Measurements from ENCODE around the gene MYL4. TPM values are rescaled to one million over a fixed set of nuclear protein-coding genes. Genes with fewer than 3 reads are reported as not detected.
"Not testable (repeated sequence)": the region's sequence is repeated elsewhere in the genome, so short reads cannot be mapped to it uniquely, and the experiment has no call there.

The MYL4 gene
- polyA plus RNA-seq (2013, experiment 1 of 2): 2.8 TPM
- polyA plus RNA-seq (2013, experiment 2 of 2): 4.5 TPM

DNA sequence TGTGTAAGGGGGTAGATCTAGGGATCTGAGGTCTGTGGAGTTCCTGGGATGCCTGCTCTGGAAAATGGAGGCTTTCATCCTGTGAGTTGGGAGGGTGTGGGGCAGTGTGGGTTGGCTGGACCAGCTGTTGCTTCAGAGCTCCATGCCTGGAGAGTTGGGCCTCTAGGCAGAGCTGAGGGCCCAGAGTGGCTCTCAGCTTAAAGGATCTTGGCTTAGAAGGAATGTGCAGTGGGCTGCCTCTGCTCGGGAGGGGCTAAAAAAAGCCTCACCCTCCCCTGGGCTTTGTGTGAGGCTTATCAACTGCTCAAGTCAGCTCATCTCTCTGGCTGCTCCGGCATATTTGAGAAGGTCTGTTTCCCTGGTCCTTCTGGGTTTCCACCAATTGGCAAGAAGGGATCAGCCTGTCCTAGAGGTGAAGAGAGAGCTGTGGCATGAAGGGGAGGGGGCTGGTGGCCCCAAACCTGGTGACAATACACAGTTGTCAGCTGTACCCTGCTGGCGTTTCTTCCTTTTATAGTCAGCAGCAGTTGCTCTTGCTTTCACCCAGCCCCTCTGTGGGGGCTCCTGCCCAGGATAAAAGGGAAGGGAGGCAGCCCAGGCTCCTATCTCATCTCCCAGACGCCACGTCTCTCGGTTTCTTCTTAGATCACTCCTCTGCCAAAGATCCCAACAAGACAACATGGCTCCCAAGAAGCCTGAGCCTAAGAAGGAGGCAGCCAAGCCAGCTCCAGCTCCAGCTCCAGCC is at the start of gene MYL4:
Gene MYL4 (plus strand): TSS at position 605 of the 745 bp plus-strand sequence. CDS start 75 bp downstream, at position 680.
- Histone ChIP-seq H3K36me3 (ENCODE audit: insufficient read depth, low read length) (no peaks in the 10 kb centered on the region), H3K4me1 (ENCODE audit: insufficient read depth, low read length) (peaks cover 12% of the 10 kb centered on the region; the same call in 1 of the 2 replicates), H3K4me3 (ENCODE audit: low read length) (no peak within 1 kb of the TSS), H3K27me3 (ENCODE audit: insufficient read depth, low read length) (no peaks in the 10 kb centered on the region; the same call in 1 of the 2 replicates), H3K27ac (ENCODE audit: low read depth, low read length) (no peak within 1 kb of the TSS), H3K9ac (ENCODE audit: low read depth, low read length) (no peak within 1 kb of the TSS), H3K9me3 (ENCODE audit: insufficient read depth, low read depth, low read length) (no peaks in the 10 kb centered on the region)
- WGBS: 69% methylated on average over 6 of the region's 6 CpGs

DNA sequence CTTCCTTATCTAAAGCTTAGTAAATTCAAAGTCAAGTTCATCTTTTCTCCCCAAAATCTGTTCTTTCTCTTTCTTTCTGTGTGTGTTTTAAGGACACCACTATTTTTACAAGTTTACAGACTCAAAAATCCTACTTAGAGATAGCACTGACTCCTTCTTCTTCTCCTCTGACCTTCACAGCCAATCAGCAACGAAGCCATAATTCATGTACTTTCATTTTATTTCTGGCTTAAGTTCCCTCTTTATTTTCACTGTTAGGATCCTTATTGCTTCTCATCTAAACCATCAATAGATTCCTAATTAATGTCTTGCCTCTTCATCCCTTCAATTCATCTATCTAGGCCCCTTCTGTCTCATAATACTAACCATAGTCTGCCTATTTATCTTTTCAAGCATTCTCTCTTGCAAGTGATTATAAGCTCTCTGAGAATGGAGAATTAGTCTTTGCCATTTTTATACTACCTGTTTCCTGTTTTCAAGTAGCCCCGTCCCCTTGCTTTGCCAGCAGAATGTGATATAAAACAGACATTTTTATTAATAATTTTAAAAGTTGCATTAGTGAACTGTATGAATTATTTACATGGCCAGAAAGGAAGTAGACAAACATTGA is 47.0 kb upstream of the MYL4 start:
- Histone ChIP-seq H3K4me1 (ENCODE audit: insufficient read depth, low read length) (no peaks in the 10 kb centered on the region), H3K27me3 (ENCODE audit: insufficient read depth, low read length) (no peaks in the 10 kb centered on the region), H3K9me3 (ENCODE audit: insufficient read depth, low read depth, low read length) (no peaks in the 10 kb centered on the region), H3K36me3 (ENCODE audit: insufficient read depth, low read length) (peaks cover 90% of the 10 kb centered on the region), H3K9ac (ENCODE audit: low read depth, low read length) (no peak overlapping the region), H3K27ac (ENCODE audit: low read depth, low read length) (no peak overlapping the region), H3K4me3 (ENCODE audit: low read length) (no peak overlapping the region)
- 95% methylated on average over 1 of the region's 2 CpGs for WGBS

DNA sequence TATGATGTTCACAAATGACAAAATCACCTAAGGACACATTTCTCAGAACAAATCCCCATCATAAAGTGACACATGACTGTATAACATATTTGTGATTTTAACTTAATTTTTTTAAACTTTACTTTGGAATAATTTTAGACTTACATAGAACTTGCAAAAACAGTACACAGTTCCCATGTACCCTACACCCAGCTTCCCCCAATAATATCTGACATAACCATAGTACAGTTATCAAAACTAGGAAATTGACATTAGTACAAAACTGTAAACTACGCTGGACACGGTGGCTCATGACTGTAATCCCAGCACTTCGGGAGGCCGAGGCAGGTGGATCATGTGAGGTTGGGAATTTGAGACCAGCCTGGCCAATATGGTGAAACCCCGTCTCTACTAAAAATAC is 44.9 kb upstream of the MYL4 start:
- 96% methylated on average over 5 of the region's 5 CpGs for WGBS
- Histone ChIP-seq H3K36me3 (ENCODE audit: insufficient read depth, low read length) (peaks cover 90% of the 10 kb centered on the region), H3K9me3 (ENCODE audit: insufficient read depth, low read depth, low read length) (no peaks in the 10 kb centered on the region), H3K4me3 (ENCODE audit: low read length) (no peak overlapping the region), H3K27me3 (ENCODE audit: insufficient read depth, low read length) (no peaks in the 10 kb centered on the region), H3K4me1 (ENCODE audit: insufficient read depth, low read length) (no peaks in the 10 kb centered on the region), H3K27ac (ENCODE audit: low read depth, low read length) (no peak overlapping the region), H3K9ac (ENCODE audit: low read depth, low read length) (no peak overlapping the region)

DNA sequence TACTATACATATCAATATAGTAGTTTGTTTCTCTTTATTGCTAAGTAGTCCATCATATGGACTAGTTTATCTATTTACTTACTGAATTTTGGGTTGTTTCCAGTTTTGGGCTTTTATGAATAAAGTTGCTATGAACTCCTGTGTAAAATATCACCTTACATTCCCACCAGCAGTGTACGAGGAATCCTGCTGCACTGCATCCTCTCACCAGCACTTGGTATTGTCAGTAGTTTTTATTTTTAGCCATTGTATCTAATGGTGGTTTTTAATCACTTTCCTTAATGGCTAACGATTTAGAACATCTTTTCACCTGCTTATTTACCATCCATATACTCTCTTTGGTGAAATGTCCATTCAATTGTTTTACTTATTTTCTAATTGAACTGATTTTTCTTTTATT is 44.0 kb upstream of the MYL4 start:
- Histone ChIP-seq H3K4me1 (ENCODE audit: insufficient read depth, low read length) (no peaks in the 10 kb centered on the region), H3K4me3 (ENCODE audit: low read length) (no peak overlapping the region), H3K36me3 (ENCODE audit: insufficient read depth, low read length) (peaks cover 91% of the 10 kb centered on the region), H3K9me3 (ENCODE audit: insufficient read depth, low read depth, low read length) (no peaks in the 10 kb centered on the region), H3K27ac (ENCODE audit: low read depth, low read length) (no peak overlapping the region), H3K9ac (ENCODE audit: low read depth, low read length) (no peak overlapping the region), H3K27me3 (ENCODE audit: insufficient read depth, low read length) (no peaks in the 10 kb centered on the region)
- no CpG with 5 or more reads among the region's 2 CpGs for WGBS

DNA sequence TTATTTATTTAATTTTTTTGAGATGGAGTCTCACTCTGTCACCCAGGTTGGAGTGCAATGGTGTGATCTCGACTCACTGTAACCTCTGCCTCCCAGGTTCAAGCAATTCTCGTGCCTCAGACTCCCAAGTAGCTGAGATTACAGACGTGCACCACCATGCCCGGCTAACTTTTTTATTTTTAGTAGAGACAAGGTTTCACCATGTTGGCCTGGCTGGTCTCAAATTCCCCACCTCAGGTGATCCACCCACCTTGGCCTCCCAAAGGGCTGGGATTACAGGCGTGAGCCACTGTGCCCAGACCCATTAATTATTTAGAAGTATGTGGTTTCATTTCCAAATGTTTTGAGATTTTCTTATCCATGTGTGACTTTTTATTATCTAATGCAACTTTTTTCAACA is 42.3 kb upstream of the MYL4 start:
- not testable (repeated sequence) for H3K9me3 ChIP-seq (ENCODE audit: insufficient read depth, low read depth, low read length); H3K9ac ChIP-seq (ENCODE audit: low read depth, low read length); H3K4me1 ChIP-seq (ENCODE audit: insufficient read depth, low read length); H3K27me3 ChIP-seq (ENCODE audit: insufficient read depth, low read length); H3K4me3 ChIP-seq (ENCODE audit: low read length); H3K27ac ChIP-seq (ENCODE audit: low read depth, low read length)
- peaks cover 90% of the 10 kb centered on the region for H3K36me3 ChIP-seq (ENCODE audit: insufficient read depth, low read length)
- 89% methylated on average over 5 of the region's 5 CpGs for WGBS

DNA sequence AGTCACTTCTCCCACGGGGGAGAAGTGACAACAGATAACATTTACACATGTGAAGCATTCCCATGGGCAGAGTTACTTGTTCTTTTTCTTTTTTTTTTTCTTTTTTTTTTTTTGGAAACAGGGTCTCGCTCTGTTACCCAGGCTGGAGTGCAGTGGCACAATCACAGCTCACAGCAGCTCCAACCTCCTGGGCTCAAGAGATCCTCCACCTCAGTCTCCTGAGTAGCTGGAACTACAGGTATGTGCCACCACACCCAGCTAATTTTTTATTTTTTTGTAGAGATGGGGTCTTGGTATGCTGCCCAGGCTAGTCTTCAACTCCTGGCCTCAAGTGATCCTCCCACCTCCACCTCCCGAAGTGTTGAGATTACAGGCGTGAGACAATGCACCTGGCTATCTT is 40.3 kb upstream of the MYL4 start:
- peaks cover 85% of the 10 kb centered on the region for H3K36me3 ChIP-seq (ENCODE audit: insufficient read depth, low read length)
- H3K4me1 ChIP-seq (ENCODE audit: insufficient read depth, low read length); H3K9me3 ChIP-seq (ENCODE audit: insufficient read depth, low read depth, low read length); H3K27ac ChIP-seq (ENCODE audit: low read depth, low read length); H3K4me3 ChIP-seq (ENCODE audit: low read length); H3K9ac ChIP-seq (ENCODE audit: low read depth, low read length); H3K27me3 ChIP-seq (ENCODE audit: insufficient read depth, low read length): not testable (repeated sequence)
- WGBS: 90% methylated on average over 4 of the region's 4 CpGs

DNA sequence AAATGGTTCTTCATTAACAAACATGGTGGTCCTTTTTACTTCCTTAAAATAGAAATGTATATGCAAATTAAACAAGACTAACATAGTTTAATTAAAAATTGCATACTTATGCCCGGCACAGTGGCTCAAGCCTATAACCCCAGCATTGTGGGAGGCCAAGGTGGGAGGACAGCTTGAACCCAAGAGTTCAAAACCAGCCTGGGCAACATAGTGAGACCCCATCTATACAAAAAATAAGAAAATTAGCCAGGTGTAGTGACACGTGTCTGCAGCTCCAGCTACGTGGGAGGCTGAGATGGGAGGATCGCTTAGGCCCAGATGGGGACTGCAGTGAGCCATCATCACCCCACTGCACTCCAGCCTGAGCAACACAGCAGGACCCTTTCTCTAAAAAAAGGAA is 38.4 kb upstream of the MYL4 start:
- Histone ChIP-seq H3K9me3 (ENCODE audit: insufficient read depth, low read depth, low read length) (no peaks in the 10 kb centered on the region), H3K27ac (ENCODE audit: low read depth, low read length) (no peak overlapping the region), H3K4me1 (ENCODE audit: insufficient read depth, low read length) (no peaks in the 10 kb centered on the region; the same call in 1 of the 2 replicates), H3K4me3 (ENCODE audit: low read length) (no peak overlapping the region), H3K27me3 (ENCODE audit: insufficient read depth, low read length) (no peaks in the 10 kb centered on the region), H3K36me3 (ENCODE audit: insufficient read depth, low read length) (peaks cover 79% of the 10 kb centered on the region), H3K9ac (ENCODE audit: low read depth, low read length) (no peak overlapping the region)
- 100% methylated on average over 4 of the region's 4 CpGs for WGBS

DNA sequence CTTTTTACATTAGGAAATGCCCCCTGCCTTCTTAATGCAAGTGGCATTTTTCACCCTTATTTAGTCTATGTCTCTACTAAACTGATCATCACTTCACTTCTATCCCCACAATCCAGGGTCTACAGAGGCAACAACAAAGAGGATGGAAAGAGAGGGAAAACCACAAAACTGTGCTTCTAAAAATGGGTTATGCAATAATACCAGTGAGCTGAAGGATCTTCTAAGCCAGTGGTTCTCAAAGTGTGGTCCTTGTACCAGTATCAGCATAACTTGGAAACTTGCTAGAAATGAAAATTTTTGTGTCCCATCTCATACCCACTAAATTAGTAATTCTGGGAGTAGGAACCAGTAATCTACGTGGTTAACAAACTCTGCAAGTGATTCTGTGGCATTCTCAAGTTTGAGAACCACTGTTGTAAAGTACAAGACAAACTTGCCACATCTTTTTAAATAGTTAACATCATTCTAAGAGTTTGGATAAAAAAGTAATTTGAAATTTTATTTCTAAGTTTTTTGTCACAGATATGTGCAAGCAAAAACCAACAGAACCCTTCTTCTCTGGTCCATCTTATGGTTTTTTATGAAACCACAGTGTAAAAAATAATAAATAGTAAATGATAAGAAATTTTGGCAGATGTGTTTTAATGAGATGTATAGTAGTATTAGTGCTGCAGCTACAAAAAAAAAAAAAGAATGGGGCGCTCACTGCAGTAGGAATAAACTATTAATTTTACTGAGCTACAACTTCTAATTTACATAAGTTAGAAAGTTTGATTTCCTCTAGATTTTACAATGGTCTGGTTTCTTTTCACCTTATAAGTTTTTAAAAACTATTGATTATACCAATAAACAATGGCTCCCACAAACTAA is 36.2 kb upstream of the MYL4 start:
- Histone ChIP-seq H3K36me3 (ENCODE audit: insufficient read depth, low read length) (peaks cover 76% of the 10 kb centered on the region), H3K4me3 (ENCODE audit: low read length) (no peak overlapping the region), H3K9ac (ENCODE audit: low read depth, low read length) (no peak overlapping the region), H3K27me3 (ENCODE audit: insufficient read depth, low read length) (no peaks in the 10 kb centered on the region), H3K9me3 (ENCODE audit: insufficient read depth, low read depth, low read length) (no peaks in the 10 kb centered on the region), H3K27ac (ENCODE audit: low read depth, low read length) (no peak overlapping the region), H3K4me1 (ENCODE audit: insufficient read depth, low read length) (no peaks in the 10 kb centered on the region; the same call in 1 of the 2 replicates)
- WGBS: 100% methylated on average over 1 of the region's 2 CpGs

DNA sequence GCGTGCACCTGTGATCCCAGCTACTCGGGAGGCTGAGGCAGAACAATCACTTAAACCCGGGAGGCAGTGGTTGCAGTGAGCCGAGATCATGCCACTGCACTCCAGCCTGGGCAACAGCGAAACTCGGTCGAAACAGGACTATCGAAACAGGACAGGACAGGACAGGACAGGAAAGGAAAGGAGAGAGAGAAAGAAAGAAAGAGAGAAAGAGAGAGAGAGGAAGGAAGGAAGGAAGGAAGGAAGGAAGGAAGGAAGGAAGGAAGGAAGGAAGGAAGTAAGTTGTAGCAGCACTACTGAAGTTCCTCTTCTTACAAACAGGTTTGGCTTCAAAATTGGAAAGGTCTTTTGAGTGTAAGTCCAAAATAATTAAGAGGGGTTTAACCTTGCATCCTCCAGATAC is 34.3 kb upstream of the MYL4 start:
- H3K4me1 ChIP-seq (ENCODE audit: insufficient read depth, low read length); H3K9me3 ChIP-seq (ENCODE audit: insufficient read depth, low read depth, low read length); H3K27me3 ChIP-seq (ENCODE audit: insufficient read depth, low read length); H3K27ac ChIP-seq (ENCODE audit: low read depth, low read length); H3K4me3 ChIP-seq (ENCODE audit: low read length); H3K9ac ChIP-seq (ENCODE audit: low read depth, low read length): not testable (repeated sequence)
- peaks cover 69% of the 10 kb centered on the region for H3K36me3 ChIP-seq (ENCODE audit: insufficient read depth, low read length)
- WGBS: 96% methylated on average over 8 of the region's 8 CpGs

DNA sequence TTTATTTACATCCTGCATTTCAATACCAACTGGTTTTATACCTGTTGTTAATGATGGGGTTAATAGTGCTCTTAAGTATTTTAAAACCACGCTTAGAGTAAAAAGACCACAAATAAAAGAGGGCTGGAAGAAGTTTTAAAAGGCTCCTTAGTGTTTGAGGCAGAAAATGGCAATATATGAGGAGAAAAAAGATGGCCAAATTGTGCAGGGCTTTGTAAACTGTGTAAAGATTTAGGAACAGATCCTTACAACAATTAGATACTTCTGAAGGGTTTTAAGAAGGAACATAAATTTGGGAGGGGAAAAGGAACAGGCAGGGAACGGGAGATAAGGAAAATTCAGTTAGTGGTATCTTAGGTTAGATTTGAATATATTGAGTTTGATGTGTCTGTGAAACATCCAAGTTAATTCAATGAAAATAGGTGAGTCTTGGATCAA is 32.7 kb upstream of the MYL4 start:
- H3K4me1 ChIP-seq (ENCODE audit: insufficient read depth, low read length): no peaks in the 10 kb centered on the region; the same call in 1 of the 2 replicates
- H3K36me3 ChIP-seq (ENCODE audit: insufficient read depth, low read length): peaks cover 69% of the 10 kb centered on the region
- no peaks in the 10 kb centered on the region for H3K9me3 ChIP-seq (ENCODE audit: insufficient read depth, low read depth, low read length)
- no peak overlapping the region for H3K9ac ChIP-seq (ENCODE audit: low read depth, low read length)
- WGBS: 94% methylated on average over 2 of the region's 2 CpGs
- no peak overlapping the region for H3K4me3 ChIP-seq (ENCODE audit: low read length)
- no peaks in the 10 kb centered on the region for H3K27me3 ChIP-seq (ENCODE audit: insufficient read depth, low read length)
- no peak overlapping the region for H3K27ac ChIP-seq (ENCODE audit: low read depth, low read length)

DNA sequence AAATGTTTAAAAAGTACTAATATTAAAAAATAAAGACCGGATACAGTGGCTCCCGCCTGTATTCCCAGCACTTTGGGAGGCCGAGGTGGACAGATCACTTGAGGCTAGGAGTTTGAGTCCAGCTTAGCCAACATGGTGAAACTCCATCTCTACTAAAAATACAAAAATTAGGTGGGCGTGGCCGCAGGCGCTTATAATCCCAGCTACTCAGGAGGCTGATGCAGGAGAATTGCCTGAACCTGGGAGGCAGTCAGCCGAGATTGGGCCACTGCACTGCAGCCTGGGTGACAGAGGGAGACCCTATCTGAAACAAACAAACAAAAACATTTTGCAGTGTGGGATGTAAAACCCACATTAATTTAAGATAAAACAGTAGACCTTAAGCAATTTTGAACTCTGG is 31.9 kb upstream of the MYL4 start:
- Histone ChIP-seq H3K9me3 (ENCODE audit: insufficient read depth, low read depth, low read length) (no peaks in the 10 kb centered on the region), H3K27ac (ENCODE audit: low read depth, low read length) (no peak overlapping the region), H3K9ac (ENCODE audit: low read depth, low read length) (no peak overlapping the region), H3K27me3 (ENCODE audit: insufficient read depth, low read length) (no peaks in the 10 kb centered on the region), H3K36me3 (ENCODE audit: insufficient read depth, low read length) (peaks cover 66% of the 10 kb centered on the region), H3K4me1 (ENCODE audit: insufficient read depth, low read length) (peaks cover 4% of the 10 kb centered on the region; the same call in 1 of the 2 replicates), H3K4me3 (ENCODE audit: low read length) (no peak overlapping the region)
- WGBS: 95% methylated on average over 7 of the region's 7 CpGs
